GM21515 (cell line): ENCODE data around the gene MOCS1.

Source experiments
- ATAC-seq: cut with Tn5 transposase; IDR thresholded peaks from one replicate; pipeline ENCODE4 v1.9.1; 2021; ENCODE audit not compliant: unreplicated experiment

Gene MOCS1

DNA sequence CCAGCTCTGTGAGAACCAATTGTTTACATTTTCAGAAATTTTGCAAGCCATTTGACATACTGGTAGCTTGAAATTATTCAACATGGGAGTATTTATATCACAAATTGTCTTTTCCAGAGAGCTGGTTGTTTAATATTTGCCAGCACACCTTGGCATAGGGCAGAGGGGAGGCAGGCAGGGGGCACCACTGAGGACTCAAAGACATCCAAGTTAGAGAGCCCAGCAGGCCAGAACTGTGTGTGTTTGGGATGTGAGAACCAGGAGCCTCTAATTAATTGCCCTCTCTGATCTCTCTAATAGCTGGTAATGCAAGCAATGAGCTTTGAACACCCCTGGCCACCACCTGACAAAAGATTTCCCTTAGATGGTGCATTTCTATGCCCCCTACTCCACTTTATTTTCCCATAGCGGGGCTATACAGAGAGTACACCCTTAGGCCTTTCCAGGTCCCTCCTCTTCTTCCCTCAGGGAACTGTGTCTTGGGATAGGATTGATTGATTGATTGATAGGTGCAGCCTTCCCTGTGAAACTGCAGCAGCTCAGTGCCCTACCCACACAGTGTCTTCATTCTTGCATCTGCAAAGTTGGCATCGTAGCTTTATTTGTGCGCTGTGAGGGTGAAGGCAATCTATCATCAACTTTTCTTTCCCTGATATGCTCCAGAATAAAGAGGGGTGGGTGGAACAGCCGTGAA, 29.2 kb downstream of the MOCS1 start:
- no peak for ATAC-seq

DNA sequence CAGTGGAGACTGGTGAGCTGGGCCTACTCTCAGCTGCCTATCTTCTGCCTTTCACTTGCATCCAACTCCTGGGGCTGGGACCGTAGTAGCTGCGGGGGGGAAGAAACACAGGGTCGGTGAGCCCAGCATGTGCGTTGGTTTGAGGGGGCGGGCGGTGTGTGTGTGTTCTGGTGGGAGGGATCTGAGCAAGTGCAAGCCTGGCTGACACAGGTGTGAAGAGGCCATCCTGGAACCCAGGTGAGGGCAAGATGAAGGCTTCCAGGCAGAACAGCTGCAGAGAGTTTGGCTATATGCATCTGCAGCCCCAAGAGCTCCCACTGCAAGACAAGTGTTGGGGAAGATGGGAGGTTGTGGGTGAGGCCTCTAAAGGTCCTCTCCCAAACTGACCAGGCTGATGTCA, 30.6 kb downstream of the MOCS1 start:
- ATAC-seq: no peak

DNA sequence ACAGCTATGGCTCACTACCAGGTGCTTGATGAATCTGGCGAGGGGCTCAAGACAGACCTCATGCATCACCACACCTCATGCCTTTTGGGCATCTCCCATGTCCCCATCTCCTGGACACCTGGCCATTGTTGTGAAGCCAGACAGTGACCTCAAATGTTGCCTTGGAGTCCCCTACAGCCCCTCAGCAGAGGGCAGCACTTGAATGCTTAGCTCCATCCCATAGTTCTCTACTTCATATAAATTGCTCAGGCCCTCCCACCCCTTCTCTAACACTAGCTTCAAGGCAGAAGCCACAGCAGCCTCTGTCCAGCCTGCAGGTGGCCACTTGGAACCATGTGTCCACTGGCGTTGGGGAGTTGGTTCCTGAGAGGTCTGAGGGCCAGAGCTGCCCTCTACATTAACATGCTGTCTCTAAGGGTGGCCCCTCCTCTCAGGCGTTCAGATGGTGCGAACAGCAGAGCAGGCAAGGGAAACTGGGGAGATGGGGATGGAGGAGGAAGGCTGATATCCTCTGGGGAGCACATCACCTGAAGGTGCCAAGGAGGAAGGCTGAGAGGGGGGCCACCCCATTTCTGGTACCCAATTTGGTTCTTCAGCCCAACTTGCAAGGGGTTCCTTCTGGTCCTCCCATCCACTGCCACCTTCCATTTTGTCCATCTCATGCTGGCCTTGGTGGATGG, 31.3 kb downstream of the MOCS1 start:
- no peak for ATAC-seq

DNA sequence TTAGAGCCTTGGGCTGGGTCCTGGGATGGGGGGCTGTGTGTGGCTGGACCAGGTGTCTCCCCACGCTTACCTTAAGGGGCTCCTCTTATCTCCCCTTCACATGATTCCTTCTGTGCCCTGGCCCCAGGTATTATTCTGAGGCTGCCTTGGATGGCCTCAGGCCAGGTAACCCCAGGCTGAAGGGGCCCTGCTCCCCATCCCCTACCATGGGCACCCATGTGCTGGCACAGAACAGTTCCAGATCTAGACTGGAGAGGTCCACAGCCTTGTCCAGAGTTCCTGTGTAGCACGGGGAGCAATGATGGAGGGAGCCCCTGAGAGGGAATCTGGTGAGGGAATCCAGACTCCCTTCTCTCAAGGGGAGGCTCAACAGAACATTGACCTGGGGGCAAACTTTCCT, 32.1 kb downstream of the MOCS1 start:
- no peak for ATAC-seq

DNA sequence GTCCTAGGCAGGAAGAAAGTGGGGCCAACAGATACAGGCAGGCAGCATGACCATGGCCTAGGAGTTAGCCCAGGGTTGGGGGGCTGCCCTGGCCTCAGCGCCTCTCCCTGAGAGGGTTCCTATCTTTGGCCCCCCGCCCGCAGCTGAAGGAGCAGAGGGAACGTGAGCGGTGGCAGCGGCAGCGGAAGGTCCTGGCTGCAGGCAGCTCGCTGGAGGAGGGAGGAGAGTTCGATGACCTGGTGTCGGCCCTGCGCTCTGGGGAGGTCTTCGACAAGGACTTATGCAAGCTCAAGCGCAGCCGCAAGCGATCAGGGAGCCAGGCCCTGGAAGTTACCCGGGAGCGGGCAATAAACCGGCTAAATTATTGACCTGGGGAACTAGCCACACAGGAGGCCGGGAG, 32.6 kb downstream of the MOCS1 start:
- no peak for ATAC-seq

DNA sequence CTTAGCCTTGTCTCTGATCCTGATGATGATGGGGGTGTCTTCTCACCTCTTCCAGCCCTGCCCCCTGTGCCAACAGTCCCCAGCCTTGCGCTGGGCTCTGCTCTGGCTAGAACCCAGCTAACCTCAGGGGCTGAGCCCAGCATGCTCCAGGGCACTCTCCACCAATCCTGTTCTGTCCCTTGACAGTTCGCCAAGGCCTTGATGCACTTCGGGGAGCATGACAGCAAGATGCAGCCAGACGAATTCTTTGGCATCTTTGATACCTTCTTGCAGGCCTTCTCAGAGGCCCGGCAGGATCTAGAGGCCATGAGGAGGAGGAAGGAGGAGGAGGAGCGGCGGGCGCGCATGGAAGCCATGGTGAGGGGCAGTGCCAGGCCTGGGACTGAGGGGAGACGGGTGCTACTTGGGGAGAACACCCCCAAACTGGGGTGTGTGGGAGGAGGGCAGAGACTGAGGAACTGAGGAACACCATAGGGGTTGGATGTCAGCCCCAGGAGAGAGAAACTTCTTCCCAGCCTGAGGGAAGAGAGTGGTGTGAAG, 33.1 kb downstream of the MOCS1 start:
- no peak for ATAC-seq

DNA sequence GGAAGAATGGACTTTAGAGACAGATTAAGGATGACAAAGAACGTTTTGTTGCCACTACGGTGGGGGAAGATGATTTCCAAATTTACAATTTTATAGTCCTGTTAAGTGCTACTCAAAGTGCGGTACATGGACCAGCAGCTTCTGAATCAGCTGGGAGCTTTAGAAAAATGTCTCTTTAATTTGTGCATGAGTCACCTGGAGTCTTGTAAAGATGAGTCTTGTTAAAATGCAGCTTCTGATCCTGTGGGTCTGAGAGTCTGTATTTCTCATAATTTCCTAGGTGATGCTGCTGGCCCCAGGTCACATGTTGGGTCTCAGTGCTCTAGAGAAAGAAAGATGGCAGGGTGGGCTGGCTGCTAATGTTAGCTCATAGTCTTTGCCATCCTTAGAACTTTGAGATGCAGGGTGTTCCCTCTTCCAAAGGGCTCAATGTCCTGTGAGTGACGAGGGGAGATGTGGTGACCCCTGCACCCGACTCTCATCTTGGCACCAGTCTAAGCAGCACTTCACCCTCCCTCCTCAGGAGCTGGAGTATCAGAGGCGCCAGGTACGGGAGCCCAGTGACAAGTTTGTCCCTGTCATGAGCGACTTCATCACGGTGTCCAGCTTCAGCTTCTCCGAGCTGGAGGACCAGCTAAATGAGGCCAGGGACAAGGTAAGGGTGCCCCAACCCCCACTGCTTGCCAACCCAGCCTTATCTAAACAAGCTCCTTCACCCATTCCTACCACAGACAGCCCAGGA, 34.5 kb downstream of the MOCS1 start:
- no peak for ATAC-seq

DNA sequence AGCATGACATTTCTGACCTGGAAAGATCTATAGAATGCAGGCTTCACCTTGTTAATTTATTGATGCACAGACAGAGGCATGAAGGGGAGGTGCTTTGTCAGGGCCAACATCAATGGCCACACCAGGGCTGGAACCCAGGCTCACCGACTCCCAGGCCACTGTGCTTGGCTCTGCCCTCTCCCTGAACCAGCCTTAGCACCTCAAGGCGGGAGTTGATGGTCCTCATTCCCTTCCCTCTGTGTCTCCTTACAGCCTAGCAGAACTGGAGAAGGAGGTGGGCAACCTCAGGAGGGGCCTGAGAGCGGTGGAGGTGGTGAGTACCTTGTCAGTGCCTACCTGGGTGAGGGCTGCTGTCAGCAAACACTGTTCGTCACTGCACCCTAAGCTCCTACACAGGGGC, 35.6 kb downstream of the MOCS1 start:
- no peak for ATAC-seq

DNA sequence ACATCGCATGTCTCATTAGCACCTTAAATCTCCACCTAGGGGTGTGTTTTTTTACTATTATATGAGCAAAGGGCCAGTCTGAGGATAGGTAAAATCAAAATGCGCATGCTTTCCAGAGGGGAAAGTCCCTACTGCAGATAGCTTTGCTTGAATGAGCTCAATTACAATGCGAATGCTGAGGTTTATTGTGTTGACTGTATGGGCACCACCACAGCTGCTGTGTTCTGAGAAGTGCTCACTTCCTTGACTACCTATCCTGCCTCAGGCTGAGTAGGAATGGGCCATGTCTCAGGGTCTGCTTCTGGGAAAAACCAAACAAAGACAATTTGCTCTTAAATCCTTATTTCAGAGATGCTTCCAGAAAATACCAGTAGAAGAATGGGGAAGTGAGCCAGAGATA, 36.6 kb downstream of the MOCS1 start:
- ATAC-seq: no peak

DNA sequence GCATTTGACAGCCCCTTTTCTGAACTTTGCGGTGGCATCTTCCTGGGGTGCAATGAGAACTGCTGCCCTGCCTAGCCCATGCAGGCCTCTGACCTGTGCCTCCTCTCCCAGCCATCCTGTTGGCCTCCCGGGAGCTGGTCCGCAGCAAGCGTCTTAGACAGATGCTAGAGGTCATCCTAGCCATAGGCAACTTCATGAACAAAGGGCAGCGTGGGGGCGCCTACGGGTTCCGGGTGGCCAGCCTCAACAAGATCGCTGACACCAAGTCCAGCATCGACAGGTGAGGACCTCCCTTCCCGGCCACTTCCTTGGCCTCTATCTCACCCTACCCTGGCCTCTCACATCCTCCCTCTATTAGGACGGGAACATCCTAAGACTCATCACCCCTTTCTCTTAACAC, 37.6 kb downstream of the MOCS1 start:
- no peak for ATAC-seq

DNA sequence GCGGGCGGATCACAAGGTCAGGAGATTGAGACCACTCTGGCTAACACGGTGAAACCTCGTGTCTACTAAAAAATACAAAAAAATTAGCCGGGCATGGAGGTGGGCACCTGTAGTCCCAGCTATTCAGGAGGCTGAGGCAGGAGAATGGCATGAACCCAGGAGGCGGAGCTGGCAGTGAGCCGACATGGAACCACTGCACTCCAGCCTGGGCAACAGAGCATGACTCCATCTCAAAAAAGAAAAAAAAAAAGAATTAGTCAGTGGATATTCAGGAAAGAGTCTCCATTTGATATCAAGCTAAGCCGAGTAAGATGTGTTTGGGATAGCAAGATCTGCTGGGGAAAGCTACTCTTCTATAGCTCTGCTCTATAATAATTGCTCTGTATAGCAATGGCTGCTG, 41.0 kb downstream of the MOCS1 start:
- ATAC-seq: no peak

DNA sequence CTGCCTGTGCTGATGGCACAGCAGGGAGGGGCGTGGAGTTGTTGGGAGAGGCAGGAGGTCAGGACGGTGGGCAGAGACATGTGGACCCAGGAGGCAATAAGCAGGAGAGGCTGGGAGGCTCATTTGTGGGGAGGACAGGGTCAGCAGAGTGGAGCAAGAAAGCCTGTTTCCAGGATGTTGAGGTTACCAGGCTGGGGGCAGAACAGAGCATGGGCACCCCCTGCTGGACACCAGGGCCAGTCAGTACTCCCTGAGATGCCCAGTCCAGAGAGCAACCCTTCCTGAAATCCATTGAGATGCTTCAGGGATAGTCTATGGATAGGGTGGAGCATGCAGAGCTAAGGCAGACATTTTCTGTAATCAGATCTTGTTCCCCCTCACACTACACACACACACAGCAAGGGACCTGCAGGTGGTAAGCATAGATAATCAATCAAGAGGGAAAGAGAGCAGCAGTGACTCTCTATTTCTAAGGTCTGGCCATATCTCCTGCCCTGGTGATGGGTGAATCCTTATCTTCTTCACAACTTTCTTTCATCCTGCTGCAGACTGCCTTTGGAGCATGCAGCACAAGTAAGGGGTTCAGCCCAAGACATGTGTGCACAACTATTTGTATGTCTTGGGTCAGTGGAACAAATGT, 41.7 kb downstream of the MOCS1 start:
- ATAC-seq: no peak

DNA sequence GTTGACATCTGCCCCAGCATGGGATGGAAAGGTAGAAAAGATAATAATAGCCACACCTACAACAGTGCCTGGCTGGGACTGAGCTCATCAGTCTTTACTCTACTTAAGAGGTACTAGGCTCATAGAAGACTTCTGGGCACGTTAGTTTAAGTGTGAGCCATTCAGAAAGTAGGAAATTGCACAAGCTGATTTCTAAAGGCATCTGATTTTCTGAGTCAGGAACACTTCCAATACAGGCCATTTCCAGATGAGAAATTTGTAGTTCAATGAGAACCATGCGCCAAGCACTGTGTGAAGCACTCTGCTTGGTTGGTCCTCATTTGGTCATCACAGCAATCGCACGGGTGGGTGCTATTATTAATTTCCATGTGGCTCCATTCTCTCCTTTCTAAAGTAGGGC, 42.3 kb downstream of the MOCS1 start:
- no peak for ATAC-seq

DNA sequence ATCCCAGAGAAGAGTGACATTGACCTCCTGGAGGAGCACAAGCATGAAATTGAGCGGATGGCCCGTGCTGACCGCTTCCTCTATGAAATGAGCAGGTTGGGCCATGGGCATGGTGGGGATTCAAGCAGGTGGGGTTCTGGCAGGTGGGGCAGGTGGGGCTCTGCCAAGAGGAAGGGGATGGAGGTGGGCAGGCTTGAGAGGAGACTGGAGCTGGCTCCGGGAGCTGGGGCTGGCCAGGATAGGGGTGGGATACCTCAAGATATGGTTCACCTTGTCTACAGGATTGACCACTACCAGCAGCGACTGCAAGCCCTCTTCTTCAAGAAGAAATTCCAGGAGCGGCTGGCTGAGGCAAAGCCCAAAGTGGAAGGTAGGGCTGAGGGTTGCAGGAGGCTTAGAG, 42.9 kb downstream of the MOCS1 start:
- no peak for ATAC-seq

DNA sequence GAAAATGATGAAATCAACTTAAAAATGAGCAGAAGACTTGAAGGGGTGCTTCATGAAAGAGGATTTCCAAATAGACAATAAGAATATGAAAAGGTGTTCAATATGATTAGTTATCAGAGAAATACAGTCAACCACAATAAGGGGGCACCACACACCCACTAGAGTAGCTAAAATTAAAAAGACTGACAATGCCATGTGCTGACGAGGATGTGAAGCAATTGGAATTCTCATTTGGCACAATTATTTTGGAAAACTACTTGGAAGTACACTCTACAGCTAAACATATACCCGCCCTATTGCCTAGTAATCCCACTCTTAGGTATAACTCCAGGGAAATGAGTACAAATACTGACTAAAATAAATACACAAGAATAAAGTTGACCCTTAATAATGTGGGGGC, 45.0 kb downstream of the MOCS1 start:
- ATAC-seq: no peak

DNA sequence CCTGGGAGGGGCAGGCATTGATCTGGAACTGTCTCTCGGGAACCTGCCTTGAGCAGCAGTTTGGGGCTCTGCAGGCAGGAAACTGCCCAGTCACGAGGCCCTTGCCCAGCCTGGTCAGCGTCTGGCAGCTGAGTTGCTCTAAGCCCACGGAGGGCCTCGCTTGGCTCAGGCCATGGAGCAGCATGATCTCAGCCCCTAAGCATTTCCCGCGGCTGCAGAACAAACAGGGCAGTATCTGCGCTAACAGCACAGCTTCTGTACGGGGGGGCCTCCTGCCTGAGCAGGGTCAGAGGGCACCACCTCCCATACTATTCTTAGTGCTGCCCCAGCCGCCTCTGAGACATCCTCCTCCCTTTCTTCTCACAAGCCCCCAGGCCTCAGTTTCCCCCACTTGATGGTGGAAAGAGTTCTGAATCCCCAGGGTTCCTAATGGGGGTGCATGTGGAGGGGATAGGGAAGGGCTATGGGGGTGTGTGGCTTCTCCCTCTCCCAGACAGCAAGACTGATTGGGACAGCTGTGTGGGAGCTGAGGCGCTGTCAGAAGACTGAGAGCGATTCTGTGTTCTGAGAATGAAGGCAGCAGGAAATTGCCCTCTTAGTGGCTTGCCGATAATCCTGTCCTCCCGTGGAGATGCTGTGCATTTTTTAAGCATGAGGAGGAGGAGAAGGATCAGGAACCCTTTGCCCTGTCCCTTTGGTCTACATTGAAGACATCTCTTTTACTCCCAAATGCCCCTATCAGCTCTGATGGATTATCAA, 46.4 kb downstream of the MOCS1 start:
- no peak for ATAC-seq

DNA sequence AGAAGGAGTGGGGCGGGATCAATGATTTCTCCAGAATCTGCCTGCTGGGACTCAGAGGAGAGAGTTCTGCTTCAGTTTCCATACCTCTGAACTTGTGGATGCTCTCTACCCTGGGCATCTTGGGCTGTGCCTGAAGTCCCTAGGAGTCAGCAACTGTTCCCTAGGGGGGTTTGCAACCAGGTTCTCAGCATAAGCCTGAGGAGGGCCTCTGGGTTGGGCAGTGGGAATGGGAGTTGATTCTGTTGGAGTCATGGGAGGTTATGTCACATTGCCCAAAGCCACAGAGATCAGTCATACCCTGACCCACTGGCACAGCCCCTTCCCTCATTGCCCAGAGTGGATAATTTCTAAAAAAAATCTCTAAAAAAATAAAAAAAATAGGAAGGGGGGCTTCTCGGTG, 47.4 kb downstream of the MOCS1 start:
- no peak for ATAC-seq

DNA sequence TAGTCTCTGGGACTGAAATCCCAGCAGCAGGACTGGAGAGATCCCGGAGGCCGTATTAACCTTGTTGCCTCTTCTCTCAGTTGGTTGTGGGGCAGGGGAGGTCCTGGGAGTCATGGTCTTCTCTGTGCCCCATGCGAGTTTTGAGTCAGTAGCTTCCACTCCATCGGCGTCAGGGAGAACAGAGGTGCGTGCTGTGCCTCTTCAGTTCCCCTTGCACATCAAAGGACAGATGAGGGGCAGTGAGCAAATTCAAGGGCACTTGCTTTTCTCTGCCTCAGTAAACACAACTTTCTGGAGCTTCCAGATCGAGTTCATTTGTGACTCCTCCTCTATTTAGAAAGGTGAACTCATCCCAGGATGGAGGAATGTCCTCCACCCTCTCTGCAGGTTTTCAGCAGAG, 48.6 kb downstream of the MOCS1 start:
- no peak for ATAC-seq

DNA sequence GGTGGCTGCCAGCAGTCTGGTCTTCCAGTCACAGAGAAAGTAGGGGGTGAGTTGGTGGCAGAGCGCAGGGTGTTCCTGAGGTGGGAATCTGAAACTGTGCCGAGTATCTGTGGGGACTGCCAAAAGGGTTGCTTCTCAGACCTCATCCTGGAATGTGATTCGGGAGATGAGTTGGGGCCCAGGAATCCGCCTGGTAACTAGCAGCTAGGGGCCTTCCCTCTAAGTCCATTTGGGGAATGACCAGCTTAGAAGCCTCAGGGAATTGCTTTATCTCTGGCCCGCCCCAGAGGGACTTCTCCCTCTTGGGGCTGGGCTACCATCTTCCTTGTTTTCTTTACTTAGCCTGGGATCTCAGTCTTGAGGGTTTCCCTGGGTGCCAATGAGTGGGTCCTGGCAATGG, 49.6 kb downstream of the MOCS1 start:
- ATAC-seq: no peak

DNA sequence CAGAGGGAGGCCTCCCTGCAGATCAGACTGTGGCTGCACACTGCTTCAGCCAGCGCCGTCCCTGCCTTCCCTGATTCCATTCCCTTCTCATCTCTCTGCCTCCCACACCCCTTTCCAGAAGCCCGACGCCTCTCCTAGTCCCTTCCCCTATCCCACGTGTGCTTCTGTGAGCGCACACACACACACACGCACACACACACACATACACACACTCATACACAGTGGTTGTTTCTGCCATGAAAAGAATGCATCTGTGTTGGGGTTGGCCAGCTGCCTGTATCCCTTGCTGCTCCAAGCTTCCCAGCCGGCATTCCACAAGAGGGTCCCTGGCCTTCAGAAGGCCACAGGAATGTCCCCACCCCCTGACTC, 51.7 kb downstream of the MOCS1 start:
- no peak for ATAC-seq
